ENCODE results near the gene ALDH1B1.

The ALDH1B1 gene

GRCh38 chr9:38352530-38353328 lies 39.8 kb upstream of the ALDH1B1 start:
- FAIRE-seq = no peak
- no peak for TF ChIP-seq PAX5 (IDR thresholded peaks at IDR 0.05; ENCODE audit: insufficient read depth, low read length, severe bottlenecking)
- TF ChIP-seq POLR2AphosphoS5 (IDR thresholded peaks at IDR 0.05; ENCODE audit: low read depth, low read length) = no peak
- no peak for TF ChIP-seq POU2F2 (IDR thresholded peaks at IDR 0.05; ENCODE audit: low read depth, low read length)
- TF ChIP-seq POLR2A (IDR thresholded peaks at IDR 0.05; ENCODE audit: low read depth, low read length) = no peak
- no peak for TF ChIP-seq SPI1 (IDR thresholded peaks at IDR 0.05; ENCODE audit: low read depth, low read length)
- TF ChIP-seq TAF1 (IDR thresholded peaks at IDR 0.05; ENCODE audit: low read depth, low read length) = no peak
- DNase-seq (ENCODE audit: insufficient read length, low spot score) = no peak

DNA sequence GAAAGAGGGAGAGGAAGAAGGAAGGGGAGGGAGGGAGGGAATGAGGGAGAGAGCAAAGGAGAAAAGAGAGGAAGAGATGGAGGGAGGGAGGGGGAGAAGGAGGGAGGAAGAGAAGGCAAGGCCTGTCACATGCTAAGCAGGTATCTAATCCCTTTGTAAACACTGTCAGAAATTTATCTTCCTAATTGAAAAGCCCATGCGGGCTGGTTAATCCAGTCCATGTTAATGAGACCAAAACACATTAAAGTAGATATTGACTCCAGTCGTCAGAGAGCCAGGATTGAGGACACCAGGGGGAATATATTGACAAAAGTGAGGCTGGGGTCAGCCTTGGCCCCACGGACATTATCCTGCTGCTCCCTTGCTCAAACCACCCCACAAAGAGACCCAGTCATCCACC lies 37.4 kb upstream of the ALDH1B1 start:
- no peak for DNase-seq (ENCODE audit: insufficient read length, low spot score)
- FAIRE-seq = no peak
- TF ChIP-seq PAX5 (IDR thresholded peaks at IDR 0.05; ENCODE audit: insufficient read depth, low read length, severe bottlenecking) = no peak
- no peak for TF ChIP-seq SPI1 (IDR thresholded peaks at IDR 0.05; ENCODE audit: low read depth, low read length)
- TF ChIP-seq POLR2A (IDR thresholded peaks at IDR 0.05; ENCODE audit: low read depth, low read length) = no peak
- TF ChIP-seq POU2F2 (IDR thresholded peaks at IDR 0.05; ENCODE audit: low read depth, low read length) = no peak
- no peak for TF ChIP-seq POLR2AphosphoS5 (IDR thresholded peaks at IDR 0.05; ENCODE audit: low read depth, low read length)
- TF ChIP-seq TAF1 (IDR thresholded peaks at IDR 0.05; ENCODE audit: low read depth, low read length) = no peak

GRCh38 chr9:38355517-38356120 lies 36.9 kb upstream of the ALDH1B1 start:
- DNase-seq (ENCODE audit: insufficient read length, low spot score) (no peak), FAIRE-seq (no peak)
- no peak for TF ChIP-seq POU2F2 (IDR thresholded peaks at IDR 0.05; ENCODE audit: low read depth, low read length)
- TF ChIP-seq SPI1 (IDR thresholded peaks at IDR 0.05; ENCODE audit: low read depth, low read length) = no peak
- TF ChIP-seq PAX5 (IDR thresholded peaks at IDR 0.05; ENCODE audit: insufficient read depth, low read length, severe bottlenecking) = no peak
- no peak for TF ChIP-seq POLR2AphosphoS5 (IDR thresholded peaks at IDR 0.05; ENCODE audit: low read depth, low read length)
- TF ChIP-seq TAF1 (IDR thresholded peaks at IDR 0.05; ENCODE audit: low read depth, low read length) = no peak
- no peak for TF ChIP-seq POLR2A (IDR thresholded peaks at IDR 0.05; ENCODE audit: low read depth, low read length)

DNA sequence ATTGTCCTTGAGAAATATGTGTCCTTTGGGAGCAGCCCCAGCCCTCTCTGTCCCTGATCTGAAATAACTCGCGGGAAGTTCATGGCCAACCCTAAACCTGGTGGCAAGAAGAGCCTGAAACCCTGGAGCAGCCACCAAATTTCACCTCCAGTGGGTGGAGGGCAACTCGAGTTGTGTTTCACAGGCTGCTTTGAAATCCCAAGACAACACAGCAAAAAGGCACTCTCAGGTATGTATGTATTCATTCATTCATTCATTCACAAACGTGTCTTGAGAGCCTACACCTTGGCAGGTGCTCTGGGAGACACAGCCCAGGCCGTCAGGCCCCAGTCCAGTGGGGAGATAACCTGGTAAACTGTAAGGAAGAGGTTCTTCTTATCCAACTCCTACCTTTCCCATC lies 35.7 kb upstream of the ALDH1B1 start:
- no peak for FAIRE-seq
- no peak for DNase-seq (ENCODE audit: insufficient read length, low spot score)
- TF ChIP-seq POLR2AphosphoS5 (IDR thresholded peaks at IDR 0.05; ENCODE audit: low read depth, low read length) = no peak
- no peak for TF ChIP-seq SPI1 (IDR thresholded peaks at IDR 0.05; ENCODE audit: low read depth, low read length)
- no peak for TF ChIP-seq PAX5 (IDR thresholded peaks at IDR 0.05; ENCODE audit: insufficient read depth, low read length, severe bottlenecking)
- no peak for TF ChIP-seq TAF1 (IDR thresholded peaks at IDR 0.05; ENCODE audit: low read depth, low read length)
- no peak for TF ChIP-seq POLR2A (IDR thresholded peaks at IDR 0.05; ENCODE audit: low read depth, low read length)
- TF ChIP-seq POU2F2 (IDR thresholded peaks at IDR 0.05; ENCODE audit: low read depth, low read length) = no peak

- DNase-seq (ENCODE audit: insufficient read length, low spot score) (no peak), FAIRE-seq (no peak)
- TF ChIP-seq POU2F2 (IDR thresholded peaks at IDR 0.05; ENCODE audit: low read depth, low read length) = no peak
- TF ChIP-seq POLR2A (IDR thresholded peaks at IDR 0.05; ENCODE audit: low read depth, low read length) = no peak
- no peak for TF ChIP-seq POLR2AphosphoS5 (IDR thresholded peaks at IDR 0.05; ENCODE audit: low read depth, low read length)
- no peak for TF ChIP-seq TAF1 (IDR thresholded peaks at IDR 0.05; ENCODE audit: low read depth, low read length)
- TF ChIP-seq SPI1 (IDR thresholded peaks at IDR 0.05; ENCODE audit: low read depth, low read length) = no peak
- no peak for TF ChIP-seq PAX5 (IDR thresholded peaks at IDR 0.05; ENCODE audit: insufficient read depth, low read length, severe bottlenecking)
These were observed 35.0 kb upstream of the ALDH1B1 start for GRCh38 chr9:38357350-38358114.

DNA sequence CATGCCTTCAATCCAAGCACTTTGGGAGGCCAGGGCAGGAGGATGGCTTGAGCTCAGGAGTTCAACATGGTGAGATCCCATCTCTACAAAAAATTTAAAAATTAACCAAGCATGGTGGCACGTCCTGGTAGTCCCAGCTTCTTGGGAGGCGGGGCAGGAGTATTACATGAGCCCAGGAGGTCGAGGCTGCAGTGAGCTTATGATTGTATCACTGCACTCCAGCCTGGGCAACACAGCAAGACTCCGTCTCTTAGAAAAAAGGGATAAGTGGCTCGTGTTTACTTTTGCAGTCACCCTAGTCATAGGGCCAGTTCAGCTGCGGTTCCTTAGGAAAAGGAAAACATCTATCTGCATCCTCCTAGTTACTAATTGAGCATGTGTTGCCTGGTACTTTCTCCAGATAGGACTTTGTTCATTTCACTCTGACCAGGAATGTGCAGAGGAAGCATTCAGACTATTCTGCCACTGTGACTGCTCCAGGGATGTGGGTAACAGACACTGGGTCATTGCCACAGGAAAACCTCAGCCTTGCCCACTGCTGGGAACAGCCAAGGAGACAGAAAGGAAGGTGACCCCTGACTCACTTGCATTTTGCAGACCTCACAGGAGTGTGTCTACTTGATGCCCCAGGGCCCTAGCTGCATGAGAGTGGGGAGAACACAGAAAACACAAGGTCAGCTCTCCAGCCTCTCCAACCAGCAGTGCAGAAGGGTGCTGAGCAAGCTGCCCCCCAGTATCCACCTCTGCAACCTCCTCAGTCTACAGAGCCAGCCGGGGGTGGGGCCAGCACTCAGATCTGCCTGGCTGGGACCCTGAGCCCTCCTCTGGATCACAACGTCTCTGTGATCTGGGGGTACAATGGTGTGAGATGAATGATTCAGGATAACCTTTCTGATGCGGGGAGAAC lies 33.9 kb upstream of the ALDH1B1 start:
- DNase-seq (ENCODE audit: insufficient read length, low spot score) (no peak), FAIRE-seq (no peak)
- TF ChIP-seq POLR2AphosphoS5 (IDR thresholded peaks at IDR 0.05; ENCODE audit: low read depth, low read length) (no peak), SPI1 (IDR thresholded peaks at IDR 0.05; ENCODE audit: low read depth, low read length) (no peak), TAF1 (IDR thresholded peaks at IDR 0.05; ENCODE audit: low read depth, low read length) (no peak), POU2F2 (IDR thresholded peaks at IDR 0.05; ENCODE audit: low read depth, low read length) (no peak), POLR2A (IDR thresholded peaks at IDR 0.05; ENCODE audit: low read depth, low read length) (no peak), PAX5 (IDR thresholded peaks at IDR 0.05; ENCODE audit: insufficient read depth, low read length, severe bottlenecking) (no peak)

DNA sequence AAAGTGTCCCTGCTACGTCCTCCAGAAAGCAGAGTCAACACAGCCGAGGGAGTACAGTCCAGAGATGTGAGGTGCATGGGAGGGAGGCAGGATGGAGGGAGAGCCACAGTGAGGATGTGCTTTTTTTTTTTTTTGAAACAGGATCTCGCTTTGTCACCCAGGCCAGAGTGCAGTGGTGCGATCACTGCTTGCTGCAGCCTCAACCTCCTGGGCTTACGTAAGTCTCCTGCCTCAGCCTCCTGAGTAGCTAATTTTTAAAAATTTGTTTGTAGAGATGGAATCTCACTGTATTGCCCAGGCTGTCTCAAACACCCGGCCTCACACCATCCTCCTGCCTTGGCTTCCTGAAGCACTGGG lies 33.2 kb upstream of the ALDH1B1 start:
- TF ChIP-seq POLR2AphosphoS5 (IDR thresholded peaks at IDR 0.05; ENCODE audit: low read depth, low read length) = no peak
- TF ChIP-seq POLR2A (IDR thresholded peaks at IDR 0.05; ENCODE audit: low read depth, low read length) = no peak
- no peak for TF ChIP-seq SPI1 (IDR thresholded peaks at IDR 0.05; ENCODE audit: low read depth, low read length)
- TF ChIP-seq PAX5 (IDR thresholded peaks at IDR 0.05; ENCODE audit: insufficient read depth, low read length, severe bottlenecking) = no peak
- no peak for TF ChIP-seq TAF1 (IDR thresholded peaks at IDR 0.05; ENCODE audit: low read depth, low read length)
- no peak for TF ChIP-seq POU2F2 (IDR thresholded peaks at IDR 0.05; ENCODE audit: low read depth, low read length)
- DNase-seq (ENCODE audit: insufficient read length, low spot score) (no peak), FAIRE-seq (no peak)

GRCh38 chr9:38359689-38360385 lies 32.7 kb upstream of the ALDH1B1 start:
- FAIRE-seq (no peak), DNase-seq (ENCODE audit: insufficient read length, low spot score) (no peak)
- TF ChIP-seq PAX5 (IDR thresholded peaks at IDR 0.05; ENCODE audit: insufficient read depth, low read length, severe bottlenecking) = no peak
- no peak for TF ChIP-seq POU2F2 (IDR thresholded peaks at IDR 0.05; ENCODE audit: low read depth, low read length)
- TF ChIP-seq POLR2AphosphoS5 (IDR thresholded peaks at IDR 0.05; ENCODE audit: low read depth, low read length) = no peak
- TF ChIP-seq POLR2A (IDR thresholded peaks at IDR 0.05; ENCODE audit: low read depth, low read length) = no peak

All from GM12891 (cell line).